ENCODE measurements around the gene ARHGEF10L.
A peak's percentile ranks its signal among the peaks of the same experiment; 100 is the strongest.

ARHGEF10L gene

DNA sequence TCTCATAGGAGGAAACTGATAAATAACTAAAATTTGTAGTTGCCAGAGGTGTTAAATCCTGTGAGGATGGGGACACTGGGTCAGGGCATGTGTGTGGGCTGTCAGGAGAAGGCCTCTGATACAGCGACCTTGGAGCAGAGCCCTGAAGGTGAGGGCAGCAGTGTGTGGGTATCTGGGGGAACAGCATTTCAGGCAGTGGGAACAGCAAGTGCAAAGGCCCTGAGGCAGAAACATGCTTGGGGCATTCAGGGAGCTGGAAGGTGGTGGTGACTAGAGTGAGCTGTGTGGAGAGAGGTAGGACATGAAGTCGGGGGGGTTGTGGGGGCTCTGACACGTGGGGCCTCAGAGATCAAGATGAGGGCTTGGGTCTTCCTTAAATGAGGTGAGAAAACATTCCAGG lies 30.7 kb downstream of the ARHGEF10L start:
- TF ChIP-seq CTCF (conservative IDR thresholded peaks at IDR 0.05; ENCODE audit: low read depth, low read length) = no peak
- DNase-seq (ENCODE audit: low read depth) = no peak
- H3K4me3 ChIP-seq (ENCODE audit: low read length) = no peak overlapping the region

- no peak for DNase-seq (ENCODE audit: low read depth)
- H3K4me3 ChIP-seq (ENCODE audit: low read length) = no peak overlapping the region
- peak; percentile 22 for TF ChIP-seq CTCF (conservative IDR thresholded peaks at IDR 0.05; ENCODE audit: low read depth, low read length)
Measured at GRCh38 chr1:17572264-17572985, 32.9 kb downstream of the ARHGEF10L start.

DNA sequence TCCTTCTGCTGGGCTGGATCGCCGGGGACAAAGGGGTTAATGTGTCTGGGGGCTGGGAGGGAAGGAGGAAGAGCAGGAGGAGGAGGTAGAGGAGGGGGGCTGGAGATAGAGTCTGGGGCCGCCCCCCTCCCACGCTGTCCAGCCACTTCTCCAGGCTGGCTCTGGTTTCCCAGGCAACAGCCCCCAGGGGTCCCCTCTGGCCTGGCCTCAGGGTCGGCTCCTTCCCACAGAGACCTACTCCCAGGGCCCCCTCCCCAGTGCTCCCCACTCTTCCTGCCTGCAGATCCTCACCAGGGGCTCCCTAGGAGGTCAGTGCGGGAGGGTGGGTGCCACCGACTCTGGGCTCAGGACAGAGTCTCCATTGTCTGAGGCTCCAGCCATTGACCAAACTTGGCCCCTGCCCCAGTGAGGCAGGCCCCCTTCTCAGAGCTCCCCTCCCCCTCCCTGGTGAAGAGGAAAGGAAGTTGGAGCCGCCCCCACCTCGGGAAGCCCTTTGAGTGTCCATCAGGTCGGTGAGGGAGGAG lies 34.1 kb downstream of the ARHGEF10L start:
- DNase-seq (ENCODE audit: low read depth) = no peak
- TF ChIP-seq CTCF (conservative IDR thresholded peaks at IDR 0.05; ENCODE audit: low read depth, low read length) = no peak
- H3K4me3 ChIP-seq (ENCODE audit: low read length) = no peak overlapping the region

DNA sequence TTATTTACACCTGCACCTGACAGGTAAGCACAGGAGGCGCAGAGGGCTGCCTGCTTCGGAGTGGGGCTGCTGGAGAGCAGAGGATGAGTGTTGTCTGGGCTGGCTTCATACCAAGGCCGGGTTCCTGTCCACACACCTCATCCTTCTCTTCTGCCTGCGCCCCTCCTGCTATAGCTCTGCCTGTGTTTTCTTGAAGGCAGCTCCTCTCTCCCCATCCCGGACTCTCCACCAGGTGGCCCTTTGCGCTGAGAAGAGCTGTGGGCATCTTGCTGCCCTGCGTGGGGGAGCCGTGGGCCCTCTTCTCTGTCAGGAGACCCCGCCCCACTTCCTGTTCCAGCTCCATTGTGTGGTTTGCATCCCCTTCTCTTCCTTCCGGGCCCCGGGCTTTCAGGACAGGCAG lies 35.0 kb downstream of the ARHGEF10L start:
- H3K4me3 ChIP-seq (ENCODE audit: low read length) = no peak overlapping the region
- DNase-seq (ENCODE audit: low read depth) = no peak
- TF ChIP-seq CTCF (conservative IDR thresholded peaks at IDR 0.05; ENCODE audit: low read depth, low read length) = peak; percentile 58

DNA sequence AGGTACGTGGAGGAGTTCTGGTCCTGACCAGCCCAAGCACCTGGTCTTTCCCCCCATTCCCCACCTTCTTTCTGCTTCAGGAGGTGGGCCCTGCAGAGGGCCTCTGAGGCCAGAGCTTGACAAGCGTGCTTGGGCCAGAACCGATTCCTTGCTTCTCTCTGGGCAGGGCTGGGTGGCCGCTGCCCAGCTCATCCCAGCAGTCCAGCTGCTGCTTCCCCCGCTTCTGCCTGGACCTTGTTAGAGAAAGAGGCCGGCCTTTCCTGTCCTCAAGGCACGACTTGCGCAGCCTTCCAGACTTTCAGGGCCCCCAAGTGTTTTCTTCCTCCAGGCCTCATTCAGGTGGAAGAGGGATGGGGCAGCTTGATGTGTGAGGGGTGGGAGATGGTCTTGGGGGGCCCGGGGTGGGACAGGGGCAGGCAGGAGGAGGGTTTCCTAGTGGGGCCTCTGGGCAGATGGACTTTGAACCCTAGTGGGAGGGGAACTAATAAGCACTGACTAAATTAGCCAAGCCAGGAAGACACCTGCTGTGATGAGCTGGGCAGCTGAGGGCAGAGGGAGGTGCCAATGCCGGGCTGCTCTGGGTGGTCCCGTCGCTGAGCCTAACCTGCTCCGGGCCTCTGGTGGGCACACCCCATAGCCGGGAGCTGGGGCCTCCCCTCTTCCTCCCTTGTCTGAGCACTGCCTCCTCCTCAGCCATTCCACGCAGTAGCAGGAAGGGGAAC lies 36.5 kb downstream of the ARHGEF10L start:
- DNase-seq (ENCODE audit: low read depth) = no peak
- no peak for TF ChIP-seq CTCF (conservative IDR thresholded peaks at IDR 0.05; ENCODE audit: low read depth, low read length)
- no peak overlapping the region for H3K4me3 ChIP-seq (ENCODE audit: low read length)

- DNase-seq (ENCODE audit: low read depth) = no peak
- H3K4me3 ChIP-seq (ENCODE audit: low read length) = no peak overlapping the region
- no peak for TF ChIP-seq CTCF (conservative IDR thresholded peaks at IDR 0.05; ENCODE audit: low read depth, low read length)
Measured at GRCh38 chr1:17576519-17576853, 37.0 kb downstream of the ARHGEF10L start.

GRCh38 chr1:17577907-17578297 lies 38.4 kb downstream of the ARHGEF10L start:
- no peak for DNase-seq (ENCODE audit: low read depth)
- no peak overlapping the region for H3K4me3 ChIP-seq (ENCODE audit: low read length)
- TF ChIP-seq CTCF (conservative IDR thresholded peaks at IDR 0.05; ENCODE audit: low read depth, low read length) = no peak
